ENCODE measurements around the gene GNG5.
"Not testable (repeated sequence)": the region's sequence is repeated elsewhere in the genome, so short reads cannot be mapped to it uniquely, and the experiment has no call there.

The GNG5 gene

DNA sequence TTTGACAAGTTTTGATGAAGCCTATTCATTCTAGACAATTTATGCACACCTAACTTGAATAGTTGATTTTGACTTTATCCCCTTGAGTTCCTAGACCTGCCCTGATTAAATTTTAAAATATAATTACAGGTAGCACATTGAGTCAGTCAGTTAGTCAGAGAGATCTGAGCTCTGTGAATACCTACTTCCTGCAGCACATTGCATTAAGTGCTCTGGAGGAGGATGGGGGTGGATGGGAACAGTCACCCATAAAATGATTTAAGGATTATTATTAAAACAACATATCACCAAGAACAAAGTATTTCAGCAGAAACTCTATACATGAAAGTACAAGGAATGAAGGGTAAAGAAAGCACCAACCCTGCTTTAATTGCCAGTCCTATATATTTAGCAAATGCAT lies 39.1 kb downstream of the GNG5 start:
- Histone ChIP-seq H3K27ac (ENCODE audit: poor library complexity, severe bottlenecking) (no peak overlapping the region), H3K9me3 (ENCODE audit: severe bottlenecking) (no peaks in the 10 kb centered on the region), H3K4me3 (ENCODE audit: severe bottlenecking) (no peak overlapping the region), H3K27me3 (ENCODE audit: insufficient read depth, poor library complexity, severe bottlenecking) (no peaks in the 10 kb centered on the region), H3K4me1 (ENCODE audit: insufficient read depth, poor library complexity, severe bottlenecking) (no peaks in the 10 kb centered on the region), H3K36me3 (ENCODE audit: low read depth) (no peaks in the 10 kb centered on the region)
- TF ChIP-seq, protein P1, sequence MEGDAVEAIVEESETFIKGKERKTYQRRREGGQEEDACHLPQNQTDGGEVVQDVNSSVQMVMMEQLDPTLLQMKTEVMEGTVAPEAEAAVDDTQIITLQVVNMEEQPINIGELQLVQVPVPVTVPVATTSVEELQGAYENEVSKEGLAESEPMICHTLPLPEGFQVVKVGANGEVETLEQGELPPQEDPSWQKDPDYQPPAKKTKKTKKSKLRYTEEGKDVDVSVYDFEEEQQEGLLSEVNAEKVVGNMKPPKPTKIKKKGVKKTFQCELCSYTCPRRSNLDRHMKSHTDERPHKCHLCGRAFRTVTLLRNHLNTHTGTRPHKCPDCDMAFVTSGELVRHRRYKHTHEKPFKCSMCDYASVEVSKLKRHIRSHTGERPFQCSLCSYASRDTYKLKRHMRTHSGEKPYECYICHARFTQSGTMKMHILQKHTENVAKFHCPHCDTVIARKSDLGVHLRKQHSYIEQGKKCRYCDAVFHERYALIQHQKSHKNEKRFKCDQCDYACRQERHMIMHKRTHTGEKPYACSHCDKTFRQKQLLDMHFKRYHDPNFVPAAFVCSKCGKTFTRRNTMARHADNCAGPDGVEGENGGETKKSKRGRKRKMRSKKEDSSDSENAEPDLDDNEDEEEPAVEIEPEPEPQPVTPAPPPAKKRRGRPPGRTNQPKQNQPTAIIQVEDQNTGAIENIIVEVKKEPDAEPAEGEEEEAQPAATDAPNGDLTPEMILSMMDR (IDR thresholded peaks at IDR 0.05; ENCODE audit: poor library complexity, severe bottlenecking) = no peak
- ATAC-seq (ENCODE audit: low read depth) (no peak), DNase-seq (ENCODE audit: low spot score) (no peak)

DNA sequence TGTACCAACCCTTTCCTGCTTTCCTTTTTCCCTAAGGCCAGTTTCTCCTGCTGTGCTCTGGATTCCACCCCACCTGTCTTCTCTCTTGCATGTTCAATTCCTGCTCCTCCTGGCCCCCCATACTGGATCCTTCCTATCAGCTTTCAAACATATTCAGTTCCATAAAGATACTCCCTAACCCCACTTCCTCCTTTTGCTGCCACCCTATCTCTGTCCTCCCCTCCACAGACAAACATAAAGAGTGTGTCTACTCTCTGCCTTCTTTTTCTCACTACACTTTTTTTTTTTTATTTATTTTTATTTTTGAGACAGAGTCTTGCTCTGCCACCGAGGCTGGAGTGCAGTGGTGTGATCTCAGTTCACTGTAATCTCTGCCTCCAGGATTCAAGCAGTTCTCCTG lies 44.3 kb downstream of the GNG5 start:
- H3K27ac ChIP-seq (ENCODE audit: poor library complexity, severe bottlenecking) = no peak overlapping the region
- TF ChIP-seq, protein P1 (IDR thresholded peaks at IDR 0.05; ENCODE audit: poor library complexity, severe bottlenecking) = no peak
- H3K9me3 ChIP-seq (ENCODE audit: severe bottlenecking) = no peaks in the 10 kb centered on the region
- ATAC-seq (ENCODE audit: low read depth) (no peak), DNase-seq (ENCODE audit: low spot score) (no peak)
- H3K36me3 ChIP-seq (ENCODE audit: low read depth) = no peaks in the 10 kb centered on the region
- H3K4me3 ChIP-seq (ENCODE audit: severe bottlenecking) = no peak overlapping the region
- no peaks in the 10 kb centered on the region for H3K4me1 ChIP-seq (ENCODE audit: insufficient read depth, poor library complexity, severe bottlenecking)
- H3K27me3 ChIP-seq (ENCODE audit: insufficient read depth, poor library complexity, severe bottlenecking) = no peaks in the 10 kb centered on the region

DNA sequence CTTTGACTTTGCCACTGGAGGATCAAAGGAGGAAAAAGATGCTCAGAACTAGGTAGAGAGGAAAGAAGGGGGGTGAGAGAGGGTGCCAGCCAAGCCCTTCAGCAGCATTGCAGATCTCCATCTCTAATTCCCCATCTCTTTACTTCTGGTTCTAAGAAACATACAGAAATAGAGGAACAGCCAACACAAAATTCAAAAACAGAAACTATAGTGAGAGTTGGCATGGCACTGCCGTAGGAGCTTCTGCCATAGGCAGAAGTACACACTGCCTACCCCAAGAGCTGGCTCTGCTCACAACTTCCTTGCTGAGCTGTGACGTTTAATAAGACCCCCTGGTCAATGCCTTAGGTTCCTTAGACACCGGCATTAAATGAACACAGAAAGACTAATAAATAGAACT lies 53.9 kb downstream of the GNG5 start:
- no peaks in the 10 kb centered on the region for H3K9me3 ChIP-seq (ENCODE audit: severe bottlenecking)
- DNase-seq (ENCODE audit: low spot score) (no peak), ATAC-seq (ENCODE audit: low read depth) (no peak)
- no peak overlapping the region for H3K27ac ChIP-seq (ENCODE audit: poor library complexity, severe bottlenecking)
- H3K4me3 ChIP-seq (ENCODE audit: severe bottlenecking) = no peak overlapping the region
- H3K27me3 ChIP-seq (ENCODE audit: insufficient read depth, poor library complexity, severe bottlenecking) = no peaks in the 10 kb centered on the region
- H3K4me1 ChIP-seq (ENCODE audit: insufficient read depth, poor library complexity, severe bottlenecking) = no peaks in the 10 kb centered on the region
- TF ChIP-seq, protein P1 (IDR thresholded peaks at IDR 0.05; ENCODE audit: poor library complexity, severe bottlenecking) = no peak
- no peaks in the 10 kb centered on the region for H3K36me3 ChIP-seq (ENCODE audit: low read depth)

DNA sequence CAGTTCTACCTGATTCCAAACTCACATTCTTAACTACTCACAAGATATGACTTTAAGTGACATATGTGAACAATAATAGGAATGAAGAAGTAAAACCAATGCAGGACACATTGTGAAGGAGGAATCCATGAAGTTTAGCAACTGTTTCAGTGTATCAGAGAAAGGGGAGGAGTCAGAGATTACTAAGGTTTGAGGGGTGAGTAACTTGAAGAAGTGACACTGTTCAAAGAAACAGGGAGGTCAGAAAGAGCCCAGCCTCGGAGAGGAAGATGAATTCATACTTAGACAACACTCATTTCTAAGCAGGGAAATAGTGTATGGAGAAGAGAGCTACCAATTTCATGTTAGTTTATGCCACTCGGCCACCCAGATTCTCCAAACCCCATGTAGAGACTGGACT lies 55.5 kb downstream of the GNG5 start:
- DNase-seq (ENCODE audit: low spot score) (no peak), ATAC-seq (ENCODE audit: low read depth) (no peak)
- H3K36me3 ChIP-seq (ENCODE audit: low read depth) = no peaks in the 10 kb centered on the region
- no peak overlapping the region for H3K4me3 ChIP-seq (ENCODE audit: severe bottlenecking)
- no peaks in the 10 kb centered on the region for H3K9me3 ChIP-seq (ENCODE audit: severe bottlenecking)
- TF ChIP-seq, protein P1 (IDR thresholded peaks at IDR 0.05; ENCODE audit: poor library complexity, severe bottlenecking) = no peak
- no peaks in the 10 kb centered on the region for H3K27me3 ChIP-seq (ENCODE audit: insufficient read depth, poor library complexity, severe bottlenecking)
- H3K27ac ChIP-seq (ENCODE audit: poor library complexity, severe bottlenecking) = no peak overlapping the region
- no peaks in the 10 kb centered on the region for H3K4me1 ChIP-seq (ENCODE audit: insufficient read depth, poor library complexity, severe bottlenecking)

DNA sequence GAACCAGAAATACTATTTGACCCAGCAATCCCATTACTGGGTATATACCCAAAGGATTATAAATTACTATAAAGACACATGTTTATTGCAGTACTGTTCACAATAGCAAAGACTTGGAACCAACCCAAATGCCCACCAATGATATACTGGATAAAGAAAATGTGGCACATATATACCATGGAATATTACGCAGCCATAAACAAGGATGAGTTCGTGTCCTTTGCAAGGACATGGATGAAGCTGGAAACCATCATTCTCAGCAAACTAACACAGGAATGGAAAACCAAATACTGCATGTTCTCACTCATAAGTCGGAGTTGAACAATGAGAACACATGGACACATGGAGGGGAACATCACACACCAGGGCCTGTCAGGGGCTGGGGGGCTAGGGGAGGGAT lies 57.7 kb downstream of the GNG5 start:
- H3K27me3 ChIP-seq (ENCODE audit: insufficient read depth, poor library complexity, severe bottlenecking); ATAC-seq (ENCODE audit: low read depth); H3K4me3 ChIP-seq (ENCODE audit: severe bottlenecking); H3K36me3 ChIP-seq (ENCODE audit: low read depth); DNase-seq (ENCODE audit: low spot score); H3K9me3 ChIP-seq (ENCODE audit: severe bottlenecking); H3K27ac ChIP-seq (ENCODE audit: poor library complexity, severe bottlenecking); H3K4me1 ChIP-seq (ENCODE audit: insufficient read depth, poor library complexity, severe bottlenecking): not testable (repeated sequence)
